Activated CD4-positive, alpha-beta T cell treated with anti-CD3 and anti-CD28 coated beads for 1 hour (primary cell): ENCODE data around the gene EPHA4.

Source experiments
- DNase-seq: peaks from one replicate; pipeline ENCODE4 v3.0.0-alpha.2; 2020

Gene EPHA4

GRCh38 chr2:221465776-221466175 is 106.3 kb downstream of the EPHA4 start:
- DNase-seq = no peak

DNA sequence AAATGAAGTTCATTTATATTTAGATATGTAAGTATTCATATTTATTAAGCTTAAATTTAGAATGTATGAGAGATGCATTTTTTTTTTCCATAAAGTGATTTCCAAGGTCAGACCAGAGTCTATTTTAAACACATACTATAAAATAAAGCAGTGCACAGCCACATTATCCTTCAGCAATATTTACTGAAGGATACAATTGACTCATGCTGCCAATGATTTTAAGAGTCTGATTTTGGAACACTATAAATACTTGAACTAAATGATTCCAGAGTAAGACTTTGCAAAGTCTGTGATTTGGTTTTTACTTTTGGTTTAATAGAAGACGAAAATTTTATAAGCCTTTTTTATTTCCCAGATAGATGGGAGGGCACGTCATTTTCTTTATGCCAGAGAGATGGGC is 107.1 kb downstream of the EPHA4 start:
- DNase-seq = no peak

DNA sequence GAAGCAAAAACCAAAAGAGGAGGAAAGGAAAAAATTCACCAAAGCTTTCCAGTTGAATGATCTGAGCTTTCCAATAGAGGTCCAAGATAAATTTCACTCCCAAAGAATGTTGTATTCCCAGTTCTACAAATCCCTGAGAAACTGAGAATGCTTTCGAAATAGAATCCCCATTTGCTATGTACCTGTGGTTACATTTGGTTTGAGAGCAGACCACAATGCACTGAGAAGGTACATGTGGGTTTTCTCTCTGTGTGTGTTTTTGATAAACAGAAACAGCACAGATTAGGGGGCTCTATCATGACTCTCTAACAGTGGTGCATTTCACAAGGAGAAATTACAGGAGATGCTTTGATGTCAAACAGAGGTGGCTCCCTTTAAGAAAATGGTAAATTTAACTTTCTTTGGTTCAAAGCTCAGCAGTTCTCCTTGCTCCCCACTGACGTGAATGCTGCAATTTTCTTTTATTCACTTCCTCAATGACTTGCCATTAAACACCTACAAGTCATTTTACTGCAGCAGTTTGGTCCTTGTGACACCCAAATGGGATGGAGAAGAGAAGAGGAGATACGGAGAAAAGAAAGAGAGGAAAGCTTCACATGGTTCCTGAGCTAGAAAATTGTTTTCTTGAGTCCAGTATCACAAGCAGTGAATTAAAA is 108.7 kb downstream of the EPHA4 start:
- no peak for DNase-seq

DNA sequence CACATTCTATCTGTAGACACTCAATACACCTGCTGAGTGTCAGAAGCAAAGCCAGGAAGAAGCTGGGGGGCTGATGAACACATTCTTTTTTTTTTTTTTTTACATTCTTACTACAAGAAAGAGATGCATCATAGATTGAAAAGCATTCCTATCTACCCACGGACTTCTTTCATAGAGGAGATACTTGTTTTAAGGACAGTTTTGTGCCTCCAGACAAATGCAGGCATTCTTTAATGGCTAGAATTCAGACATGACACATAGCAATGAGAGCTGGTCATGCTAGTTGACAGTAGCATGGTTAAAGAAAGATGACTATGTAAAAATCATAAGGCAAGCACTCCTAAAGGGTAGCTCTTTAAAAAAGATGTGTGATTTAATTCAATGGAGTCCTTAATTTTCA is 110.2 kb downstream of the EPHA4 start:
- DNase-seq = no peak

DNA sequence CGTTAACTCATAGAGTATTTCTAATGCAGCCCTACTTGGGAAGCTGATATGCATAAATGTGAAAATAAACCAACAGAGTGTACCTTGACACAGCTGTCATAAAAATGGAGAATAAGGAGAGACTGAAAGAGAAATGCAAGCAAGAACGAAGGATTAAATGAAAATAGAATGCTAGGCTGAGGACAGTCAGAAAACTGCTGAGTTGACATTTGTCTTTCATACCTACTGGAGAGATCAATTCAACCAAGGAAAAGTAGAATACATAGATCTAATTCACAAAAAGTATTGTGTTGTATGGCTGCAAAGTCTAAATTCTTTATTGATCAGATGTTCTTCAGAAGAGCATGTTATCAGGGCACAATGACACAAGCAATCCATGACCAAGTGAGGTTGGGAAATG is 112.0 kb downstream of the EPHA4 start:
- no peak for DNase-seq

- DNase-seq = no peak
Measured at GRCh38 chr2:221458578-221458977, 113.5 kb downstream of the EPHA4 start.

DNA sequence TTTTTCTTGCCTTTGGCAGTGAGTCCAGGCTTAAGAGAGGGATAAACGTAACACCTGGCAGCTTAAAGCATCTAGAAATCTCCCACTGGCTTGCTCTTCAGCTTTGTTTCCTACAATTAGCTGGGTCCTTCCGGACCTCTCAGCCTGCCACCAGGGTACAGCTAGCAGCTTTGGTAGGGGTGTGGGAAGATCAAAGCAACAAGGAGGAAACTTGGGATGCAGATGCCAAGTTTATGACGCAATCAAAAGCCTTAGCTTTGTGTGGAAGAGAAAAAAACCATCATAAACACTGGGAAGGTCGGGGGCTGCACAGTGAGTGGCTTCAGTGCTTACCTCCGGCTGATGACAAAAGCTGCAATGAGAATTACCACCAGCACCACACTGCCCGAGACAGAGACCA is 116.9 kb downstream of the EPHA4 start:
- no peak for DNase-seq

GRCh38 chr2:221454459-221455105 is 117.5 kb downstream of the EPHA4 start:
- DNase-seq = no peak

GRCh38 chr2:221451862-221452788 is 120.0 kb downstream of the EPHA4 start:
- DNase-seq = no peak

- DNase-seq = no peak
Measured at GRCh38 chr2:221450280-221450679, 121.8 kb downstream of the EPHA4 start.

- no peak for DNase-seq
Measured at GRCh38 chr2:221449406-221449805, 122.7 kb downstream of the EPHA4 start.

GRCh38 chr2:221448844-221449390 is 123.2 kb downstream of the EPHA4 start:
- no peak for DNase-seq

GRCh38 chr2:221448057-221448843 is 123.9 kb downstream of the EPHA4 start:
- no peak for DNase-seq

- no peak for DNase-seq
Measured at GRCh38 chr2:221447310-221447709, 124.8 kb downstream of the EPHA4 start.

DNA sequence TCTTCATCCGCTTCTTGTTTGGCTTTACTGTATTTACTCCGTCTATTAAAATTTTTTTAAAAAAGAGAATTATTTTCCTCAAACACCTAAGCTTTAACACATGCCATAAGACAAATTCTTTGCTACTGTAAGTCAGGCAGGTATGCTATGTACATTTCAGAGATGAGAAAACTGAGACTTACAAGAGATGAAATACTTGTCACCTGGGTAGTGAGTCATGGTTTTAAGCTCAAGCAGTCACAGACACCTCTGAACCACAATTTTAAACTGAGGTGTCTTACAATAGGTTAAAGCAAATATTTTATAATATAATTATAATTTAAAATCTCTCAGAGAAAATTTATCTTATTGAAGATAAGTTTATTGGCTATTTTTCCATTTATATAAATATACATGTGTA is 126.0 kb downstream of the EPHA4 start:
- no peak for DNase-seq

DNA sequence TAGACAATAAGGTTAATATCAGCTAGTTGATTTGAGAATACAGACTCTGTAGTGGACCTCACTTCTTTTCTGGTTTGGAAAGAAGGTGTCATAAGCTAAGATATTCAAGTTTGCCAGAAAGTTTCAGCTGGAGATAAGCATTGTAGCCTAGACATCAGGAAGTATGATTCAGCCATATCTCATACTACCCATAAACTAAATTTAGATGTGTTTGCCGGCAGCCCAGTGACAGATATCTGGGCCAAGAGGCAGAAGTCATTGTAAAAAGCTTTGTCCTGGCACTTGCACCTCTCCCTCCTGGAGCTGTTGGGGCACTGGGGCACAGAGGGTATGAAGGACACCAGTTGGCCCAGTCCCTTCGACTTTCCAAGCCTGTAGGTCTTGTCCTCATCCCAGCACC is 128.0 kb downstream of the EPHA4 start:
- no peak for DNase-seq

- DNase-seq = no peak
Measured at GRCh38 chr2:221443645-221444044, 128.5 kb downstream of the EPHA4 start.

DNA sequence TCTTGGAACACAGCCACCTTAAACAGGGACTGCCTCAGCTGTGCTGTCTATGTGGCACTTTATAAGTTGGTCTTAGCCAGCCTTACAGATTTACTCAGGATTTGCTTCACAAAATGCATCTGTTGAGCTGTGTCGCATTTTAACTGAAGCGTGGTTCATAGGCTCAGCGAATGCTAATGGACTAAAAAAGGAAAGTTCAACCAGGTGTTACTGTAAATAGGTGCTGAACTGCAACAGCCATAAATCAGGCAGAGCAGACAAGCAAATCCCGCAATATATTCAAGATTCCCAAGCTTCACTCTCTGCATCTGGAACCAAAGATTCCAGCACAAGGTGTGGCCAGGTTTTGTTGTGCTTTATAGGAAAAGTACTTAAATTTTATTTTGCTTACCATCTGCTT is 130.0 kb downstream of the EPHA4 start:
- no peak for DNase-seq

GRCh38 chr2:221439761-221440479 is 132.2 kb downstream of the EPHA4 start:
- DNase-seq = no peak

- no peak for DNase-seq
Measured at GRCh38 chr2:221437056-221437455, 135.0 kb downstream of the EPHA4 start.

DNA sequence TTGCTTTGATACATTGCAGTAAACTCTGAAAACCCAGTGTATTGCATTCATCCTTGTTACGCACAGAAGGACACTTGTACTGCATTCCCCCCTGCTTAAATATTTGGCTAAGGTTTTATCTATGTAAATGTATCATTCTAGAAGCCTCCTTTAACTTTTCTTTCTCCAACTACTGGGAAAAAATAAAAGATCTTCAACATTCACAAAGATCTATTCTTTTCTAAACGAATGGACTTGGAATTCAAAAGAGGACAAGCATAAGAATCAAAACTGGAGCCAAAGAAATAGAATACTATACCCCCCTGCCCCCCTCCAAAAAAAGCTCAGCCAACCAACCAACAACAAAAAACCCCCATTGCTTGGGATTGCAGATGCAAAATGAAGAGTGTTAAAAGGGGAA is 136.9 kb downstream of the EPHA4 start:
- DNase-seq = no peak

DNA sequence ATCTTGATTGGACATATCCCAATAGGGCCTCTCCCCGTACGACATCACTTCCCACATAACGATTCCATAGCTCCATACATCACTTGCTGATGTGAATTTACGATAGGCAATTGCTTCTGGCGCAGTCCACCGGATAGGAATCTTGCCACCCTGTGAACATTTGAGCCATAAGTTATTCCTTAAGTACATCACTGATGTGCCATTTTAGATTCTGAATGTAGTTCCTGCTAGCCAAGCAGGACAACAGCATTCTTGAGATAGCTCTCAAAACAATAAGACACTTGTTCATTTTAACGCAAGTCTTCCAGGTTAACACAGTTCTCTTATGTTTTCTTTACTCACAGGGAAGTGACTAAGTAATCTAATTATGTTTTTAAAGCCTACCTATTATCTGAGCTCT is 138.0 kb downstream of the EPHA4 start:
- DNase-seq = no peak
